GM12878 (cell line): ENCODE results near the gene MTAP. TPM values are rescaled to one million over a fixed set of nuclear protein-coding genes. Genes with fewer than 3 reads are reported as not detected.

ENCODE experiments used
- ATAC-seq: fragments of 200-7000 bp; cut with Tn5 transposase; 3 replicates; pipeline ENCODE4 v1.9.1; 2020; ENCODE audit warnings: mild to moderate bottlenecking, moderate library complexity
- Bru-seq: library from RNA; stranded (reverse); fragments of 400-500 nt; gene quantifications from one replicate; lab custom pipeline; 2021; lab: Mats Ljungman, UMichigan
- BruChase-seq, 2 experiments: library from RNA; stranded (reverse); fragments of 400-500 nt; gene quantifications; one replicate each; lab custom pipeline; 2021; lab: Mats Ljungman, UMichigan
- BruUV-seq: library from RNA; stranded (reverse); fragments of 400-500 nt; replicated peaks from 2 replicates; lab custom pipeline; 2021; lab: Mats Ljungman, UMichigan
- CTCF ChIA-PET: fragments of 300-600 bp; sonication (Branson Sonifier 250); formaldehyde crosslinking; extraction: SDS; loops from one replicate; lab custom pipeline; 2021; ENCODE audit warnings: inconsistent platforms; lab: Yijun Ruan, JAX
- POLR2A ChIA-PET: fragments of 350-600 bp; formaldehyde crosslinking; extraction: SDS; loops from one replicate; lab custom pipeline; 2021; ENCODE audit warnings: inconsistent platforms; lab: Charles Lee
- RAD21 ChIA-PET: fragments of 300-600 bp; sonication (Branson Sonifier 250); formaldehyde crosslinking; loops from one replicate; lab custom pipeline; 2023; ENCODE audit warnings: antibody characterized with exemption; ENCODE audit not compliant: unreplicated experiment; lab: Charles Lee
- SMC1A ChIA-PET: fragments of 300-600 bp; sonication (Branson Sonifier 250); formaldehyde crosslinking; loops from one replicate; lab custom pipeline; 2023; ENCODE audit not compliant: unreplicated experiment, uncharacterized antibody; lab: Charles Lee
- DNase-seq: peaks from one replicate; pipeline ENCODE4 v3.0.0-alpha.2; 2011; ENCODE audit warnings: low read depth, low spot score
- FAIRE-seq: peaks from 3 replicates; lab custom pipeline; 2011; peaks lifted over from hg19 to GRCh38; lab: Jason Lieb, UNC
- H2AFZ ChIP-seq: 2 replicates; pipeline ENCODE4 v1.6.0; 2011; ENCODE audit warnings: low read depth, low read length, control low read depth; ENCODE audit not compliant: control insufficient read depth
- H3K27ac ChIP-seq: 2 replicates; pipeline ENCODE4 v1.5.1; 2011; ENCODE audit warnings: control low read depth; ENCODE audit not compliant: control insufficient read depth, insufficient read depth
- H3K27me3 ChIP-seq, 2 experiments: replicated peaks in 1 of 2; 2 replicates each; pipeline versions ENCODE4 v1.6.0 to v1.6.1; 2011; ENCODE audit warnings: low read length in 1 of 2; ENCODE audit not compliant: control insufficient read depth in 2 of 2, insufficient read depth in 2 of 2
- H3K36me3 ChIP-seq, 2 experiments: 2 replicates each; pipeline ENCODE4 v1.5.1; 2011; ENCODE audit warnings: low read length in 1 of 2; ENCODE audit not compliant: control insufficient read depth in 2 of 2, insufficient read depth in 2 of 2
- H3K4me1 ChIP-seq: 2 replicates; pipeline ENCODE4 v1.6.1; 2011; ENCODE audit warnings: mild to moderate bottlenecking, low read length, moderate library complexity, mixed read lengths; ENCODE audit not compliant: control insufficient read depth, insufficient read depth
- H3K4me2 ChIP-seq: 2 replicates; pipeline ENCODE4 v1.6.0; 2011; ENCODE audit warnings: control low read depth; ENCODE audit not compliant: control insufficient read depth, insufficient read depth
- H3K4me3 ChIP-seq: fragments of 200-600 bp; sonication (generic); 2 replicates; pipeline ENCODE4 v1.5.1; 2016
- H3K79me2 ChIP-seq: 2 replicates; pipeline ENCODE4 v1.6.0; 2011; ENCODE audit warnings: low read length; ENCODE audit not compliant: control insufficient read depth, insufficient read depth
- H3K9ac ChIP-seq: 2 replicates; pipeline ENCODE4 v1.8.0; 2011; ENCODE audit warnings: low read length, control low read depth, mixed read lengths; ENCODE audit not compliant: control insufficient read depth, insufficient read depth
- H3K9me3 ChIP-seq: replicated peaks from 3 replicates; pipeline ENCODE4 v1.5.1; 2011; ENCODE audit warnings: mild to moderate bottlenecking, low read length; ENCODE audit not compliant: control insufficient read depth, insufficient read depth
- H4K20me1 ChIP-seq: 2 replicates; pipeline ENCODE4 v1.6.0; 2011; ENCODE audit not compliant: control insufficient read depth, insufficient read depth
- CBFB ChIP-seq: IDR thresholded peaks from 2 replicates; pipeline ENCODE4 v1.6.1; 2016; ENCODE audit warnings: antibody characterized with exemption, low read depth
- E2F4 ChIP-seq: IDR thresholded peaks from 2 replicates; pipeline ENCODE4 v1.6.1; 2012; ENCODE audit warnings: low read depth, low read length, improper control_type of control experiment
- E2F8 ChIP-seq: fragments of 450-650 bp; IDR thresholded peaks from 2 replicates; pipeline ENCODE4 v1.6.1; 2018; ENCODE audit warnings: mild to moderate bottlenecking, low read depth, moderate library complexity; ENCODE audit not compliant: partially characterized antibody
- HDAC6 ChIP-seq: fragments of 200-600 bp; sonication (generic); IDR thresholded peaks from one replicate; pipeline ENCODE4 v1.8.0; 2017; ENCODE audit warnings: antibody characterized with exemption; ENCODE audit not compliant: unreplicated experiment
- IKZF1 ChIP-seq: fragments of 450-650 bp; conservative IDR thresholded peaks from 2 replicates; pipeline ENCODE4 v1.6.1; 2017; ENCODE audit warnings: antibody characterized with exemption, mild to moderate bottlenecking
- KAT2A ChIP-seq: conservative IDR thresholded peaks from 2 replicates; pipeline ENCODE4 v1.6.1; 2011; ENCODE audit warnings: low read depth, low read length; ENCODE audit not compliant: control insufficient read depth
- WGBS: methylation state at CpG from one replicate; pipeline ENCODE4 v1.1.6; 2016; ENCODE audit warnings: low lambda C conversion rate; ENCODE audit not compliant: insufficient replicate concordance, insufficient coverage; ENCODE audit errors: missing lambda C conversion rate; 5-methylcytosine and 5-hydroxymethylcytosine counted together
- in situ Hi-C: fragments of 300-500 bp; cut with MboI; formaldehyde crosslinking; loops from 9 replicates; pipeline ENCODE4 v1.14.3; 2018; ENCODE audit warnings: mixed read lengths
- intact Hi-C: fragments of 100-400 bp; cut with micrococcal nuclease; formaldehyde crosslinking; loops from one replicate; pipeline ENCODE4 v1.14.2; 2022; ENCODE audit not compliant: unreplicated experiment
- long read RNA-seq, 2 experiments: library from polyadenylated mRNA; unstranded; transcript quantifications; one replicate each; pipeline ENCODE4 v2.0.0, GENCODE V29; 2019 to 2020
- polyA minus RNA-seq, 3 experiments: library from RNA; depleted of rRNA, polyadenylated mRNA; stranded (reverse); fragments of >200 nt; gene quantifications; 2 replicates each; pipeline ENCODE4 v1.2.3, GENCODE V29; 2011
- polyA plus RNA-seq, 11 experiments: library from polyadenylated mRNA; depleted of rRNA in 4 of 11; unstranded in 6 of 11; stranded (reverse) in 5 of 11; fragments of >200 nt; fragmentation: Nextera tagmentation in 4 of 11; fragmentation: Illumina TruSeq in 1 of 11; extraction: Ambion mirVana in 4 of 11; extraction: Trizol in 1 of 11; gene quantifications; 1 replicate in 1 of 11; 2 replicates in 10 of 11; pipeline versions ENCODE4 v1.2.1 to v1.2.3, GENCODE V29; 2011 to 2016; ENCODE audit warnings: inconsistent platforms in 2 of 11, missing spikeins in 2 of 11, low read depth in 1 of 11
- total RNA-seq, 4 experiments: library from RNA; depleted of rRNA in 3 of 4; stranded (reverse); fragments of >200 nt in 3 of 4; fragmentation: Illumina TruSeq in 1 of 4; extraction: Trizol in 1 of 4; gene quantifications; 2 replicates each; pipeline versions ENCODE4 v1.2.1 to v1.2.3, GENCODE V29; 2013 to 2021
- TF ChIP-seq, protein P1 (sequence below): IDR thresholded peaks from 2 replicates; pipeline ENCODE4 v1.6.1; 2012; ENCODE audit warnings: improper control_type of control experiment, low read depth, low read length; ENCODE audit not compliant: insufficient replicate concordance

Gene MTAP
- 39.5 and 41.3 TPM in 2 replicates for total RNA-seq (2013; cell fraction: nucleolus; rRNA removed)
- total RNA-seq (2014; rRNA removed) (16.4 and 19.1 TPM in 2 replicates), total RNA-seq (2014; rRNA removed; fragmentation: Illumina TruSeq; extraction: Trizol) (22.8 and 24.1 TPM in 2 replicates), total RNA-seq (2021) (29.9 and 30.0 TPM in 2 replicates), polyA plus RNA-seq (2011; rRNA removed) (20.8 and 21.4 TPM in 2 replicates), polyA plus RNA-seq (2014; fragmentation: Illumina TruSeq; extraction: Trizol) (23.8 and 32.6 TPM in 2 replicates), polyA plus RNA-seq (2014; fragmentation: Nextera tagmentation; extraction: Ambion mirVana) (10 to 100 TPM; 19.3 to 19.9 TPM), polyA plus RNA-seq (2014; rRNA removed) (11.2 and 17.1 TPM in 2 replicates), polyA plus RNA-seq (2016; fragmentation: Nextera tagmentation; extraction: Ambion mirVana) (10 to 100 TPM; 26.2 to 29.9 TPM), polyA minus RNA-seq (2011; rRNA and poly(A)+ RNA removed) (21.5 and 31.1 TPM in 2 replicates), Bru-seq, nascent RNA (percentile 63 among the genes with signal in this experiment), BruChase-seq, experiment 1, labeled RNA remaining after a 6-hour chase (percentile 77 among the genes with signal in this experiment), BruChase-seq, experiment 2, labeled RNA remaining after a 2-hour chase (percentile 80 among the genes with signal in this experiment)
- 5.2 TPM for polyA plus RNA-seq (2011; ENCODE audit: low read depth)
- polyA plus RNA-seq (2011; cell fraction: cytosol; rRNA removed): 10.3 and 13.3 TPM in 2 replicates
- 16.0 and 21.4 TPM in 2 replicates for polyA plus RNA-seq (2011; cell fraction: nucleus; rRNA removed)
- polyA plus RNA-seq (2012): 8.5 and 10.3 TPM in 2 replicates
- 5.6 and 7.4 TPM in 2 replicates for polyA minus RNA-seq (2011; cell fraction: cytosol; rRNA and poly(A)+ RNA removed)
- polyA minus RNA-seq (2011; cell fraction: nucleus; rRNA and poly(A)+ RNA removed): 21.6 and 39.5 TPM in 2 replicates
- long read RNA-seq, experiment 1, full-length matches to known transcripts: 19 of 22 reads
- long read RNA-seq, experiment 1, partial matches to known transcripts: 0 of 22 reads
- long read RNA-seq, experiment 1, other reads (novel, unspliced or antisense): 3 of 22 reads
- long read RNA-seq, experiment 2, full-length matches to known transcripts: 153 of 172 reads
- long read RNA-seq, experiment 2, partial matches to known transcripts: 5 of 172 reads
- long read RNA-seq, experiment 2, other reads (novel, unspliced or antisense): 14 of 172 reads

GRCh38 chr9:21802418-21803000, at the start of gene MTAP:
Gene MTAP, plus strand, starts transcription at chr9:21802636. Its CDS starts 113 bp downstream, at chr9:21802749.
- H2AFZ ChIP-seq: peak within 1 kb of the TSS; percentile 95
- DNase-seq: peak; percentile 36
- intact Hi-C loops: no loop called here
- no TSS peak for BruUV-seq
- H3K27ac ChIP-seq: peak within 1 kb of the TSS; percentile 65
- no peaks in the 10 kb centered on the region; the same call in 1 of the 2 replicates for H4K20me1 ChIP-seq
- peak within 1 kb of the TSS; percentile 98 for H3K4me2 ChIP-seq
- SMC1A ChIA-PET: interaction anchor here (0.8 to 1.8 kb wide), 2 partner anchors 50 to 206 kb away, joined by 3 to 8 read pairs; no protein-coding TSS in a partner anchor
- FAIRE-seq: peak; percentile 13
- CTCF ChIA-PET: interaction anchor here (0.9 to 3.3 kb wide), 3 partner anchors 10 to 567 kb away, joined by 3 to 15 read pairs (median 6); no protein-coding TSS in a partner anchor
- H3K9me3 ChIP-seq: no peaks in the 10 kb centered on the region
- peak within 1 kb of the TSS; percentile 84 for H3K4me3 ChIP-seq
- in situ Hi-C loops: no loop called here
- H3K4me1 ChIP-seq: peaks cover 21% of the 10 kb centered on the region
- peaks cover 0 to 9% of the 10 kb centered on the region in 2 experiments; a peak in 2 of 4 replicates for H3K27me3 ChIP-seq
- peak within 1 kb of the TSS; percentile 73 for H3K9ac ChIP-seq
- WGBS: 3% methylated on average over 38 of the region's 48 CpGs
- peak; percentile 93 for ATAC-seq
- peaks cover 0 to 8% of the 10 kb centered on the region in 2 experiments; a peak in 1 of 4 replicates for H3K36me3 ChIP-seq
- POLR2A ChIA-PET: no interaction called here
- peaks cover 40% of the 10 kb centered on the region for H3K79me2 ChIP-seq
- RAD21 ChIA-PET: interaction anchor here (0.6 to 1.3 kb wide), 3 partner anchors 9 to 206 kb away, joined by 3 to 4 read pairs (median 3); no protein-coding TSS in a partner anchor
- TF ChIP-seq, protein P1, sequence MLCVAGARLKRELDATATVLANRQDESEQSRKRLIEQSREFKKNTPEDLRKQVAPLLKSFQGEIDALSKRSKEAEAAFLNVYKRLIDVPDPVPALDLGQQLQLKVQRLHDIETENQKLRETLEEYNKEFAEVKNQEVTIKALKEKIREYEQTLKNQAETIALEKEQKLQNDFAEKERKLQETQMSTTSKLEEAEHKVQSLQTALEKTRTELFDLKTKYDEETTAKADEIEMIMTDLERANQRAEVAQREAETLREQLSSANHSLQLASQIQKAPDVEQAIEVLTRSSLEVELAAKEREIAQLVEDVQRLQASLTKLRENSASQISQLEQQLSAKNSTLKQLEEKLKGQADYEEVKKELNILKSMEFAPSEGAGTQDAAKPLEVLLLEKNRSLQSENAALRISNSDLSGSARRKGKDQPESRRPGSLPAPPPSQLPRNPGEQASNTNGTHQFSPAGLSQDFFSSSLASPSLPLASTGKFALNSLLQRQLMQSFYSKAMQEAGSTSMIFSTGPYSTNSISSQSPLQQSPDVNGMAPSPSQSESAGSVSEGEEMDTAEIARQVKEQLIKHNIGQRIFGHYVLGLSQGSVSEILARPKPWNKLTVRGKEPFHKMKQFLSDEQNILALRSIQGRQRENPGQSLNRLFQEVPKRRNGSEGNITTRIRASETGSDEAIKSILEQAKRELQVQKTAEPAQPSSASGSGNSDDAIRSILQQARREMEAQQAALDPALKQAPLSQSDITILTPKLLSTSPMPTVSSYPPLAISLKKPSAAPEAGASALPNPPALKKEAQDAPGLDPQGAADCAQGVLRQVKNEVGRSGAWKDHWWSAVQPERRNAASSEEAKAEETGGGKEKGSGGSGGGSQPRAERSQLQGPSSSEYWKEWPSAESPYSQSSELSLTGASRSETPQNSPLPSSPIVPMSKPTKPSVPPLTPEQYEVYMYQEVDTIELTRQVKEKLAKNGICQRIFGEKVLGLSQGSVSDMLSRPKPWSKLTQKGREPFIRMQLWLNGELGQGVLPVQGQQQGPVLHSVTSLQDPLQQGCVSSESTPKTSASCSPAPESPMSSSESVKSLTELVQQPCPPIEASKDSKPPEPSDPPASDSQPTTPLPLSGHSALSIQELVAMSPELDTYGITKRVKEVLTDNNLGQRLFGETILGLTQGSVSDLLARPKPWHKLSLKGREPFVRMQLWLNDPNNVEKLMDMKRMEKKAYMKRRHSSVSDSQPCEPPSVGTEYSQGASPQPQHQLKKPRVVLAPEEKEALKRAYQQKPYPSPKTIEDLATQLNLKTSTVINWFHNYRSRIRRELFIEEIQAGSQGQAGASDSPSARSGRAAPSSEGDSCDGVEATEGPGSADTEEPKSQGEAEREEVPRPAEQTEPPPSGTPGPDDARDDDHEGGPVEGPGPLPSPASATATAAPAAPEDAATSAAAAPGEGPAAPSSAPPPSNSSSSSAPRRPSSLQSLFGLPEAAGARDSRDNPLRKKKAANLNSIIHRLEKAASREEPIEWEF: no peak
- TF ChIP-seq CBFB (peak; percentile 49), IKZF1 (peak; percentile 78; the same call in 1 of the 2 replicates), E2F4 (peak; percentile 86), KAT2A (no peak), HDAC6 (peak; percentile 63), E2F8 (peak; percentile 88)
